ENCODE results near the gene TMEM37.

TMEM37 gene

GRCh38 chr2:119407430-119408220 is 24.0 kb upstream of the TMEM37 start:
- Mint-ChIP-seq H3K27ac (peak overlapping the region; percentile 68), H3K4me1 (ENCODE audit: low read depth) (peaks cover 14% of the 10 kb centered on the region), H3K9me3 (no peaks in the 10 kb centered on the region), H3K27me3 (peaks cover 15% of the 10 kb centered on the region), H3K4me3 (no peak overlapping the region), H3K36me3 (ENCODE audit: low read depth) (no peaks in the 10 kb centered on the region)
- intact Hi-C loops (cut with micrococcal nuclease) = loop anchor here (1.0 kb wide), 1 partner anchor 69 kb away; no protein-coding TSS in a partner anchor

GRCh38 chr2:119408221-119408619 is 23.4 kb upstream of the TMEM37 start:
- Mint-ChIP-seq H3K9me3 (no peaks in the 10 kb centered on the region), H3K27ac (peak overlapping the region; percentile 68), H3K27me3 (peaks cover 15% of the 10 kb centered on the region), H3K36me3 (ENCODE audit: low read depth) (no peaks in the 10 kb centered on the region), H3K4me3 (no peak overlapping the region), H3K4me1 (ENCODE audit: low read depth) (peaks cover 12% of the 10 kb centered on the region)
- intact Hi-C loops (cut with micrococcal nuclease) = no loop called here

GRCh38 chr2:119409506-119409905 is 22.1 kb upstream of the TMEM37 start:
- H3K36me3 Mint-ChIP-seq (ENCODE audit: low read depth) = no peaks in the 10 kb centered on the region
- no peaks in the 10 kb centered on the region for H3K9me3 Mint-ChIP-seq
- no peak overlapping the region for H3K27ac Mint-ChIP-seq
- peaks cover 13% of the 10 kb centered on the region for H3K4me1 Mint-ChIP-seq (ENCODE audit: low read depth)
- peaks cover 12% of the 10 kb centered on the region for H3K27me3 Mint-ChIP-seq
- intact Hi-C loops (cut with micrococcal nuclease) = no loop called here
- no peak overlapping the region for H3K4me3 Mint-ChIP-seq

GRCh38 chr2:119414894-119415293 is 16.8 kb upstream of the TMEM37 start:
- Mint-ChIP-seq H3K27ac (no peak overlapping the region), H3K27me3 (peaks cover 12% of the 10 kb centered on the region), H3K4me3 (no peak overlapping the region), H3K4me1 (ENCODE audit: low read depth) (peaks cover 9% of the 10 kb centered on the region), H3K36me3 (ENCODE audit: low read depth) (no peaks in the 10 kb centered on the region), H3K9me3 (no peaks in the 10 kb centered on the region)
- intact Hi-C loops (cut with micrococcal nuclease) = no loop called here

GRCh38 chr2:119415630-119416029 is 16.0 kb upstream of the TMEM37 start:
- Mint-ChIP-seq H3K27ac (peak overlapping the region; percentile 9), H3K4me1 (ENCODE audit: low read depth) (peaks cover 13% of the 10 kb centered on the region), H3K4me3 (no peak overlapping the region), H3K27me3 (peaks cover 11% of the 10 kb centered on the region), H3K9me3 (no peaks in the 10 kb centered on the region), H3K36me3 (ENCODE audit: low read depth) (no peaks in the 10 kb centered on the region)
- intact Hi-C loops (cut with micrococcal nuclease) = no loop called here

GRCh38 chr2:119416299-119416923 is 15.2 kb upstream of the TMEM37 start:
- Mint-ChIP-seq H3K36me3 (ENCODE audit: low read depth) (no peaks in the 10 kb centered on the region), H3K4me3 (no peak overlapping the region), H3K9me3 (peaks cover 4% of the 10 kb centered on the region), H3K4me1 (ENCODE audit: low read depth) (peaks cover 13% of the 10 kb centered on the region), H3K27ac (no peak overlapping the region), H3K27me3 (peaks cover 15% of the 10 kb centered on the region)
- intact Hi-C loops (cut with micrococcal nuclease) = no loop called here

- no peaks in the 10 kb centered on the region for H3K36me3 Mint-ChIP-seq (ENCODE audit: low read depth)
- H3K27me3 Mint-ChIP-seq = peaks cover 26% of the 10 kb centered on the region
- H3K4me1 Mint-ChIP-seq (ENCODE audit: low read depth) = peaks cover 20% of the 10 kb centered on the region
- H3K9me3 Mint-ChIP-seq = peaks cover 11% of the 10 kb centered on the region
- H3K27ac Mint-ChIP-seq = no peak overlapping the region
- intact Hi-C loops (cut with micrococcal nuclease) = no loop called here
- H3K4me3 Mint-ChIP-seq = no peak overlapping the region
Measured at GRCh38 chr2:119417908-119418307, 13.7 kb upstream of the TMEM37 start.

GRCh38 chr2:119419065-119419464 is 12.6 kb upstream of the TMEM37 start:
- Mint-ChIP-seq H3K36me3 (ENCODE audit: low read depth) (no peaks in the 10 kb centered on the region), H3K27ac (no peak overlapping the region), H3K4me1 (ENCODE audit: low read depth) (peaks cover 20% of the 10 kb centered on the region), H3K9me3 (peaks cover 11% of the 10 kb centered on the region), H3K4me3 (no peak overlapping the region), H3K27me3 (peaks cover 31% of the 10 kb centered on the region)
- intact Hi-C loops (cut with micrococcal nuclease) = no loop called here

- no peak overlapping the region for H3K4me3 Mint-ChIP-seq
- peaks cover 15% of the 10 kb centered on the region for H3K4me1 Mint-ChIP-seq (ENCODE audit: low read depth)
- H3K36me3 Mint-ChIP-seq (ENCODE audit: low read depth) = no peaks in the 10 kb centered on the region
- intact Hi-C loops (cut with micrococcal nuclease) = no loop called here
- peaks cover 11% of the 10 kb centered on the region for H3K9me3 Mint-ChIP-seq
- H3K27ac Mint-ChIP-seq = no peak overlapping the region
- H3K27me3 Mint-ChIP-seq = peaks cover 38% of the 10 kb centered on the region
Measured at GRCh38 chr2:119419803-119420508, 11.7 kb upstream of the TMEM37 start.

- Mint-ChIP-seq H3K36me3 (ENCODE audit: low read depth) (no peaks in the 10 kb centered on the region), H3K4me3 (no peak overlapping the region), H3K4me1 (ENCODE audit: low read depth) (peaks cover 21% of the 10 kb centered on the region), H3K27ac (no peak overlapping the region), H3K27me3 (peaks cover 48% of the 10 kb centered on the region), H3K9me3 (peaks cover 11% of the 10 kb centered on the region)
- intact Hi-C loops (cut with micrococcal nuclease) = no loop called here
Measured at GRCh38 chr2:119421304-119421703, 10.3 kb upstream of the TMEM37 start.

GRCh38 chr2:119421741-119422140 is 9.9 kb upstream of the TMEM37 start:
- intact Hi-C loops (cut with micrococcal nuclease) = no loop called here
- Mint-ChIP-seq H3K4me1 (ENCODE audit: low read depth) (peaks cover 25% of the 10 kb centered on the region), H3K27ac (no peak overlapping the region), H3K4me3 (no peak overlapping the region), H3K9me3 (peaks cover 11% of the 10 kb centered on the region), H3K36me3 (ENCODE audit: low read depth) (no peaks in the 10 kb centered on the region), H3K27me3 (peaks cover 52% of the 10 kb centered on the region)

- H3K27ac Mint-ChIP-seq = no peak overlapping the region
- H3K9me3 Mint-ChIP-seq = peaks cover 11% of the 10 kb centered on the region
- H3K4me1 Mint-ChIP-seq (ENCODE audit: low read depth) = peaks cover 33% of the 10 kb centered on the region
- H3K4me3 Mint-ChIP-seq = no peak overlapping the region
- no peaks in the 10 kb centered on the region for H3K36me3 Mint-ChIP-seq (ENCODE audit: low read depth)
- H3K27me3 Mint-ChIP-seq = peaks cover 59% of the 10 kb centered on the region
- intact Hi-C loops (cut with micrococcal nuclease) = no loop called here
Measured at GRCh38 chr2:119422360-119423107, 9.1 kb upstream of the TMEM37 start.

- no peak overlapping the region for H3K4me3 Mint-ChIP-seq
- H3K36me3 Mint-ChIP-seq (ENCODE audit: low read depth) = no peaks in the 10 kb centered on the region
- H3K27ac Mint-ChIP-seq = no peak overlapping the region
- intact Hi-C loops (cut with micrococcal nuclease) = no loop called here
- peaks cover 39% of the 10 kb centered on the region for H3K4me1 Mint-ChIP-seq (ENCODE audit: low read depth)
- peaks cover 11% of the 10 kb centered on the region for H3K9me3 Mint-ChIP-seq
- peaks cover 61% of the 10 kb centered on the region for H3K27me3 Mint-ChIP-seq
Measured at GRCh38 chr2:119423108-119423444, 8.6 kb upstream of the TMEM37 start.

- intact Hi-C loops (cut with micrococcal nuclease) = no loop called here
- Mint-ChIP-seq H3K27ac (no peak overlapping the region), H3K4me3 (no peak overlapping the region), H3K36me3 (ENCODE audit: low read depth) (no peaks in the 10 kb centered on the region), H3K4me1 (ENCODE audit: low read depth) (peaks cover 46% of the 10 kb centered on the region), H3K9me3 (peaks cover 11% of the 10 kb centered on the region), H3K27me3 (peaks cover 67% of the 10 kb centered on the region)
Measured at GRCh38 chr2:119423811-119424210, 7.8 kb upstream of the TMEM37 start.

Data from dendritic cell treated with granulocyte-macrophage colony-stimulating factor and Interleukin-4, amounts not matched to agents 40 ng/mL and 50 ng/mL, for 4 days (primary cell).